Measurements from ENCODE around the gene TGFB1I1.
"Not testable (repeated sequence)": the region's sequence is repeated elsewhere in the genome, so short reads cannot be mapped to it uniquely, and the experiment has no call there.

TGFB1I1 gene

GRCh38 chr16:31491778-31492418 lies 19.9 kb downstream of the TGFB1I1 start:
- peaks cover 36 to 65% of the 10 kb centered on the region in 2 donors for H3K36me3 ChIP-seq (ENCODE audit: control insufficient read depth in 1 of 2, insufficient read depth in 2 of 2, low read length in 2 of 2)
- peaks cover 5% of the 10 kb centered on the region for H3K27me3 ChIP-seq (ENCODE audit: low read depth, low read length)
- H3K4me3 ChIP-seq (ENCODE audit: low read depth in 1 of 2, low read length in 2 of 2): no peak overlapping the region
- H3K9me3 ChIP-seq (ENCODE audit: control insufficient read depth in 1 of 2, low read length in 2 of 2): no peaks in the 10 kb centered on the region
- no peak overlapping the region for H3K27ac ChIP-seq (ENCODE audit: low read length)
- peaks cover 0 to 18% of the 10 kb centered on the region in 2 donors for H3K4me1 ChIP-seq (ENCODE audit: control insufficient read depth in 1 of 2, insufficient read depth in 2 of 2, low read length in 2 of 2)

- Histone ChIP-seq H3K27me3 (ENCODE audit: low read depth, low read length) (no peaks in the 10 kb centered on the region), H3K27ac (ENCODE audit: low read length) (no peak overlapping the region), H3K4me3 (ENCODE audit: low read depth in 1 of 2, low read length in 2 of 2) (no peak overlapping the region), H3K36me3 (ENCODE audit: control insufficient read depth in 1 of 2, insufficient read depth in 2 of 2, low read length in 2 of 2) (peaks cover 47 to 80% of the 10 kb centered on the region in 2 donors), H3K9me3 (ENCODE audit: control insufficient read depth in 1 of 2, low read length in 2 of 2) (no peaks in the 10 kb centered on the region), H3K4me1 (ENCODE audit: control insufficient read depth in 1 of 2, insufficient read depth in 2 of 2, low read length in 2 of 2) (peaks cover 0 to 2% of the 10 kb centered on the region in 2 donors)
Observed at GRCh38 chr16:31493506-31494125, 21.7 kb downstream of the TGFB1I1 start.

- Histone ChIP-seq H3K4me1 (ENCODE audit: control insufficient read depth in 1 of 2, insufficient read depth in 2 of 2, low read length in 2 of 2) (no peaks in the 10 kb centered on the region), H3K9me3 (ENCODE audit: control insufficient read depth in 1 of 2, low read length in 2 of 2) (no peaks in the 10 kb centered on the region), H3K4me3 (ENCODE audit: low read depth in 1 of 2, low read length in 2 of 2) (no peak overlapping the region), H3K27ac (ENCODE audit: low read length) (no peak overlapping the region), H3K27me3 (ENCODE audit: low read depth, low read length) (no peaks in the 10 kb centered on the region), H3K36me3 (ENCODE audit: control insufficient read depth in 1 of 2, insufficient read depth in 2 of 2, low read length in 2 of 2) (peaks cover 61 to 80% of the 10 kb centered on the region in 2 donors)
Observed at GRCh38 chr16:31496670-31497069, 24.7 kb downstream of the TGFB1I1 start.

DNA sequence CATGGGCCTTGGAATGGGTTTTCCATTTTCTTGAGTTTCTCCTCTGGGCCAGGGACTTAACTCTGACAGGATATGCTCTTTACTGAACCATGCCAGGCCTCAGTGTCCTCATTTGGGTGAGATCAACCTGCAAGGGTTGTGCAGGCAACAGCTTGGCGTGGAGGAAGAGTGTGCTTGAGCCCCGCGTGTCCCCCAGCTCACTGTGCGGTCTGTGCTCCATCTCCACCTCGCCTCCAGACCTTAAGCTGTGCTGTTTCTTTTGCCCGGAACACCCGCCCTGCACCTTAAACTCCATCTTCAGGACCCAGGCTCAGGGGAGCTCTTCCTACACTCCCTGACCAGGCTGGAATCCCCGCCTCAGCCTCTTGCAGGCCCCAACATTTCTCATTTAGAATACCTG lies 26.5 kb downstream of the TGFB1I1 start:
- Histone ChIP-seq H3K4me1 (ENCODE audit: control insufficient read depth in 1 of 2, insufficient read depth in 2 of 2, low read length in 2 of 2) (no peaks in the 10 kb centered on the region), H3K36me3 (ENCODE audit: control insufficient read depth in 1 of 2, insufficient read depth in 2 of 2, low read length in 2 of 2) (peaks cover 45 to 61% of the 10 kb centered on the region in 2 donors), H3K27ac (ENCODE audit: low read length) (no peak overlapping the region), H3K9me3 (ENCODE audit: control insufficient read depth in 1 of 2, low read length in 2 of 2) (no peaks in the 10 kb centered on the region), H3K4me3 (ENCODE audit: low read depth in 1 of 2, low read length in 2 of 2) (no peak overlapping the region), H3K27me3 (ENCODE audit: low read depth, low read length) (no peaks in the 10 kb centered on the region)

GRCh38 chr16:31499928-31500327 lies 28.0 kb downstream of the TGFB1I1 start:
- Histone ChIP-seq H3K27me3 (ENCODE audit: low read depth, low read length) (no peaks in the 10 kb centered on the region), H3K4me3 (ENCODE audit: low read depth in 1 of 2, low read length in 2 of 2) (no peak overlapping the region), H3K27ac (ENCODE audit: low read length) (no peak overlapping the region), H3K9me3 (ENCODE audit: control insufficient read depth in 1 of 2, low read length in 2 of 2) (no peaks in the 10 kb centered on the region), H3K36me3 (ENCODE audit: control insufficient read depth in 1 of 2, insufficient read depth in 2 of 2, low read length in 2 of 2) (peaks cover 43 to 51% of the 10 kb centered on the region in 2 donors), H3K4me1 (ENCODE audit: control insufficient read depth in 1 of 2, insufficient read depth in 2 of 2, low read length in 2 of 2) (no peaks in the 10 kb centered on the region)

DNA sequence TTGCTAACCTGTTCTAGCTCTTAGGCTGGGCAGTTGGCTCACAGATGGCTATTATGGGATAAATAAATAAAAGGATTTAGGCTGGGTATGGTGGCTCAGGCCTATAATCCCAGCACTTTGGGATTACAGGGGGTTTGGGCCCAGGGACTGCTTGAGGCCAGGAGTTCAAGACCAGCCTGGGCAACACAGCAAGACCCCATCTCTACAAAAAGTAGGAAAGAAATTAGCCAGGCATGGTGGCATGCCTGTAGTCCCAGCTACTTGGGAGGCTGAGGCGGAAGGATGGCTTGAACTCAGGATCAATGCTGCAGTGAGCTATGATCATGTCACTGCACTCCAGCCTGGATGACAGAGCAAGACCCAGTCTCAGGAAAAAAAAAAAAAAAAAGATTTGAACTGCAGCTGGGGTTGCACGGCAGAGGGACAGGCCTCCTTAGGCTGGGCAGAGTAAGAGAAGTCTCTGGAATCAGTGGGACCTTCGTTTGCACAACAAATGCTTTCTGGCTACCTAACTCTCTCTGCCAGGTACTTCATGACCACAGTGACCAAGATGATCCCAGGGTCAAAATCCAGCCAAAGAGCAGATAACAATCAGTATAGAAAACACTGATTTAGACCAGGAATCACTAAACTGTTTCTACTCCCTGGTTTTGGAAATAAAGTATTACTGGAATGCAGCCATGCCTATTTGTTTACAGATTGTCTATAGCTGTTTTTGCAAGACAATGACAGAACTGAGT lies 29.4 kb downstream of the TGFB1I1 start:
- H3K9me3 ChIP-seq (ENCODE audit: control insufficient read depth in 1 of 2, low read length in 2 of 2): no peaks in the 10 kb centered on the region
- H3K27me3 ChIP-seq (ENCODE audit: low read depth, low read length): no peaks in the 10 kb centered on the region
- peaks cover 31 to 37% of the 10 kb centered on the region in 2 donors for H3K36me3 ChIP-seq (ENCODE audit: control insufficient read depth in 1 of 2, insufficient read depth in 2 of 2, low read length in 2 of 2)
- H3K27ac ChIP-seq (ENCODE audit: low read length): no peak overlapping the region
- peaks cover 0 to 4% of the 10 kb centered on the region in 2 donors for H3K4me1 ChIP-seq (ENCODE audit: control insufficient read depth in 1 of 2, insufficient read depth in 2 of 2, low read length in 2 of 2)
- no peak overlapping the region for H3K4me3 ChIP-seq (ENCODE audit: low read depth in 1 of 2, low read length in 2 of 2)

- H3K36me3 ChIP-seq (ENCODE audit: control insufficient read depth in 1 of 2, insufficient read depth in 2 of 2, low read length in 2 of 2): peaks cover 26 to 32% of the 10 kb centered on the region in 2 donors
- no peaks in the 10 kb centered on the region for H3K9me3 ChIP-seq (ENCODE audit: control insufficient read depth in 1 of 2, low read length in 2 of 2)
- no peak overlapping the region for H3K27ac ChIP-seq (ENCODE audit: low read length)
- no peaks in the 10 kb centered on the region for H3K27me3 ChIP-seq (ENCODE audit: low read depth, low read length)
- H3K4me1 ChIP-seq (ENCODE audit: control insufficient read depth in 1 of 2, insufficient read depth in 2 of 2, low read length in 2 of 2): peaks cover 3 to 9% of the 10 kb centered on the region in 2 donors
- no peak overlapping the region for H3K4me3 ChIP-seq (ENCODE audit: low read depth in 1 of 2, low read length in 2 of 2)
Observed at GRCh38 chr16:31501966-31502348, 30.0 kb downstream of the TGFB1I1 start.

DNA sequence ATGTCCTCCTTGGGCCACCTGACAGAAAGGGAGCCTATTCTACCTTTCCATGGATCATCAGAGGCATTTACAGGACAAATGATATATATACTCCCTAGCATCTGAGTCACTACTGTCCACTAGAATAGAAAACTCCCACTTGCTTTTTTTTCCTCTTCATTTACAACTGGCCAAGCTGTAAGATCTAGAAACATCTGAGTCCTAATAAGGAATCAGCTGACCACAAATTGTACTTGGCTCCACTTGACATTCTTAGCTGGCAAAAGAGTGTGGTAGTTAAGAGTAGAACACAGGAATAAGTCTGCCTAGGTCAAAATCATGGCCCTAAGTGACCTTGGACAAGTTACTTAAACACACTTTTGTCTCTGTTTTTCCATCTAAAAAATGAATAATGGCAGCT lies 31.0 kb downstream of the TGFB1I1 start:
- Histone ChIP-seq H3K4me3 (ENCODE audit: low read depth in 1 of 2, low read length in 2 of 2) (no peak overlapping the region), H3K27ac (ENCODE audit: low read length) (no peak overlapping the region), H3K9me3 (ENCODE audit: control insufficient read depth in 1 of 2, low read length in 2 of 2) (no peaks in the 10 kb centered on the region), H3K36me3 (ENCODE audit: control insufficient read depth in 1 of 2, insufficient read depth in 2 of 2, low read length in 2 of 2) (peaks cover 21 to 24% of the 10 kb centered on the region in 2 donors), H3K4me1 (ENCODE audit: control insufficient read depth in 1 of 2, insufficient read depth in 2 of 2, low read length in 2 of 2) (peaks cover 7 to 16% of the 10 kb centered on the region in 2 donors), H3K27me3 (ENCODE audit: low read depth, low read length) (no peaks in the 10 kb centered on the region)

DNA sequence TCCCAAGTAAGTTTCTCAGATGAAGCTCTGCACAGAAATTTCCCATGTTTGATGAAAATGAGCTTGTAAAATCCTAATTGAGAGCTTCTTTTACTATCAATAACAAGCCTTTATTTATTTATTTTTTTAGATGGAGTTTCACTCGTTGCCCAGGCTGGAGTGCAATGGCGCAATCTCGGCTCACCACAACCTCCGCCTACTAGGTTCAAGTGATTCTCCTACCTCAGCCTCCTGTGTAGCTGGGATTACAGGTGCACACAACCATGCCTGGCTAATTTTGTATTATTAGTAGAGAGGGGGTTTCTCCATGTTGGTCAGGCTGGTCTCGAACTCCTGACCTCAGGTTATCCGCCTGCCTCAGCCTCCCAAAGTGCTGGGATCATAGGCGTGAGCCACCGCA lies 31.6 kb downstream of the TGFB1I1 start:
- H3K4me1 ChIP-seq (ENCODE audit: control insufficient read depth in 1 of 2, insufficient read depth in 2 of 2, low read length in 2 of 2): peaks cover 7 to 16% of the 10 kb centered on the region in 2 donors
- not testable (repeated sequence) for H3K9me3 ChIP-seq (ENCODE audit: control insufficient read depth in 1 of 2, low read length in 2 of 2); H3K27ac ChIP-seq (ENCODE audit: low read length); H3K4me3 ChIP-seq (ENCODE audit: low read depth in 1 of 2, low read length in 2 of 2); H3K27me3 ChIP-seq (ENCODE audit: low read depth, low read length)
- peaks cover 16 to 19% of the 10 kb centered on the region in 2 donors for H3K36me3 ChIP-seq (ENCODE audit: control insufficient read depth in 1 of 2, insufficient read depth in 2 of 2, low read length in 2 of 2)

- Histone ChIP-seq H3K27me3 (ENCODE audit: low read depth, low read length) (no peaks in the 10 kb centered on the region), H3K9me3 (ENCODE audit: control insufficient read depth in 1 of 2, low read length in 2 of 2) (no peaks in the 10 kb centered on the region), H3K27ac (ENCODE audit: low read length) (no peak overlapping the region), H3K4me3 (ENCODE audit: low read depth in 1 of 2, low read length in 2 of 2) (no peak overlapping the region), H3K4me1 (ENCODE audit: control insufficient read depth in 1 of 2, insufficient read depth in 2 of 2, low read length in 2 of 2) (peaks cover 11 to 18% of the 10 kb centered on the region in 2 donors), H3K36me3 (ENCODE audit: control insufficient read depth in 1 of 2, insufficient read depth in 2 of 2, low read length in 2 of 2) (peaks cover 10 to 13% of the 10 kb centered on the region in 2 donors)
Observed at GRCh38 chr16:31504159-31504558, 32.2 kb downstream of the TGFB1I1 start.

DNA sequence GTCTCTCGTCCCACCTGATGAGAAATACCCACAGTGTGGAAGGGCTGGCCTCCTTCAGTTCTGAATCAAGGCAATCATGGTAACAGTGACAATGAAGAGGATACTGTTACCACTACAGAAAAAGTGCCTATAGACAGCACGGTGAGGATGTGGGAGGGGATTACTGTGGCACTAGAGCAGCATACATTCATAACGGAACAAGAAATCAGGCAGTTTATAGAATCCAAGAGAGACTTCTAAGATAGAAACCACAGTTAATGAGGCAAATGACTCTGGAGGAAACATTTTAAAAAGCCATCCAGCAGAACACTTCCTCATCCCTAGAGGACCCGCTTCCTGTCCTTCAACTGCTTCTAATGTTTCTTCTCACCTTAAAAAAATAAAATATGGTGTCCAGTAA lies 33.5 kb downstream of the TGFB1I1 start:
- H3K4me3 ChIP-seq (ENCODE audit: low read depth in 1 of 2, low read length in 2 of 2): no peak overlapping the region
- H3K36me3 ChIP-seq (ENCODE audit: control insufficient read depth in 1 of 2, insufficient read depth in 2 of 2, low read length in 2 of 2): peaks cover 0 to 5% of the 10 kb centered on the region in 2 donors
- H3K27me3 ChIP-seq (ENCODE audit: low read depth, low read length): no peaks in the 10 kb centered on the region
- H3K27ac ChIP-seq (ENCODE audit: low read length): no peak overlapping the region
- peaks cover 12 to 26% of the 10 kb centered on the region in 2 donors for H3K4me1 ChIP-seq (ENCODE audit: control insufficient read depth in 1 of 2, insufficient read depth in 2 of 2, low read length in 2 of 2)
- H3K9me3 ChIP-seq (ENCODE audit: control insufficient read depth in 1 of 2, low read length in 2 of 2): no peaks in the 10 kb centered on the region
